ENCODE measurements around the gene STK24. TPM values are rescaled to one million over a fixed set of nuclear protein-coding genes. Genes with fewer than 3 reads are reported as not detected.
A peak's percentile ranks its signal among the peaks of the same experiment; 100 is the strongest.

STK24 gene
- total RNA-seq, 1 donor from 2014 or later: 121 TPM

DNA sequence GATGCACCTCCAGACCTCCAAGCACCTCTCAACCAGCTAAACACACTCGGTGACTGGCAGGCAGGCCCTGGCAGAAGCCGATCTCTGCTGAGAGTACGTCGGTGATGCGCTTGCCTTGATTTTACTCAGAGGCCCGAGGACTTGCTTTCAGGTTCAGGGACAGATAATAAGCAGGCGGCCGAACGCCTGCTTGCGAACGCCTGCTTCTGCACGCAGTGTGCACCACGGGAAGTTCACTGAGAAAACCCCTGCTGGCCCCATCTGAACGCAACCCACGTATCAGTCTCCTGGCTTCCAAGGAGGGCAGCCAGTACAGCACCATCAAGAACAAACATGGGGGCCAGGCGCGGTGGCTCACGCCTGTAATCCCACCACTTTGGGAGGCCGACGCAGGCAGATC is 108.0 kb downstream of the STK24 start:
- no peak for TF ChIP-seq CTCF (conservative IDR thresholded peaks at IDR 0.05)
- DNase-seq (ENCODE audit: extremely low spot score, unreplicated experiment): no peak
- Mint-ChIP-seq H3K27ac (no peak overlapping the region), H3K36me3 (peaks cover 36% of the 10 kb centered on the region), H3K9me3 (no peaks in the 10 kb centered on the region), H3K27me3 (no peaks in the 10 kb centered on the region), H3K4me3 (no peak overlapping the region), H3K4me1 (ENCODE audit: unreplicated experiment) (peaks cover 18% of the 10 kb centered on the region)

GRCh38 chr13:98468361-98468760 is 108.5 kb downstream of the STK24 start:
- peak overlapping the region; percentile 19 for H3K27ac Mint-ChIP-seq
- TF ChIP-seq CTCF (conservative IDR thresholded peaks at IDR 0.05): no peak
- peaks cover 37% of the 10 kb centered on the region for H3K36me3 Mint-ChIP-seq
- no peak overlapping the region for H3K4me3 Mint-ChIP-seq
- DNase-seq (ENCODE audit: extremely low spot score, unreplicated experiment): no peak
- H3K9me3 Mint-ChIP-seq: no peaks in the 10 kb centered on the region
- no peaks in the 10 kb centered on the region for H3K27me3 Mint-ChIP-seq
- peaks cover 15% of the 10 kb centered on the region for H3K4me1 Mint-ChIP-seq (ENCODE audit: unreplicated experiment)

- H3K27ac Mint-ChIP-seq: no peak overlapping the region
Observed at GRCh38 chr13:98467263-98467985, 109.5 kb downstream of the STK24 start.

GRCh38 chr13:98466634-98467236 is 110.2 kb downstream of the STK24 start:
- peak; percentile 82 for TF ChIP-seq CTCF (conservative IDR thresholded peaks at IDR 0.05)
- Mint-ChIP-seq H3K27ac (peak overlapping the region; percentile 50), H3K4me1 (ENCODE audit: unreplicated experiment) (peaks cover 24% of the 10 kb centered on the region), H3K36me3 (peaks cover 36% of the 10 kb centered on the region), H3K4me3 (no peak overlapping the region), H3K27me3 (no peaks in the 10 kb centered on the region), H3K9me3 (no peaks in the 10 kb centered on the region)
- DNase-seq (ENCODE audit: extremely low spot score, unreplicated experiment): no peak

More at GRCh38 chr13:98467263-98467985, 109.5 kb downstream of the STK24 start:
- H3K36me3 Mint-ChIP-seq: peaks cover 39% of the 10 kb centered on the region
- H3K4me3 Mint-ChIP-seq: no peak overlapping the region
- TF ChIP-seq CTCF (conservative IDR thresholded peaks at IDR 0.05): no peak
- no peak for DNase-seq (ENCODE audit: extremely low spot score, unreplicated experiment)
- peaks cover 24% of the 10 kb centered on the region for H3K4me1 Mint-ChIP-seq (ENCODE audit: unreplicated experiment)
- H3K27me3 Mint-ChIP-seq: no peaks in the 10 kb centered on the region
- no peaks in the 10 kb centered on the region for H3K9me3 Mint-ChIP-seq

- Mint-ChIP-seq H3K27ac (peak overlapping the region; percentile 66), H3K4me1 (ENCODE audit: unreplicated experiment) (peaks cover 20% of the 10 kb centered on the region), H3K4me3 (no peak overlapping the region), H3K27me3 (no peaks in the 10 kb centered on the region), H3K36me3 (peaks cover 41% of the 10 kb centered on the region), H3K9me3 (no peaks in the 10 kb centered on the region)
- no peak for DNase-seq (ENCODE audit: extremely low spot score, unreplicated experiment)
- no peak for TF ChIP-seq CTCF (conservative IDR thresholded peaks at IDR 0.05)
Observed at GRCh38 chr13:98462946-98463345, 114.0 kb downstream of the STK24 start.
